ENCODE measurements around the gene GPR17. TPM values are rescaled to one million over a fixed set of nuclear protein-coding genes. Genes with fewer than 3 reads are reported as not detected.
A peak's percentile ranks its signal among the peaks of the same experiment; 100 is the strongest.

The GPR17 gene
- total and polyA plus RNA-seq, 9 of the 15 experiments (the other 6 are each of a cell fraction or from before 2014, with no cell fraction given), result not detected

DNA sequence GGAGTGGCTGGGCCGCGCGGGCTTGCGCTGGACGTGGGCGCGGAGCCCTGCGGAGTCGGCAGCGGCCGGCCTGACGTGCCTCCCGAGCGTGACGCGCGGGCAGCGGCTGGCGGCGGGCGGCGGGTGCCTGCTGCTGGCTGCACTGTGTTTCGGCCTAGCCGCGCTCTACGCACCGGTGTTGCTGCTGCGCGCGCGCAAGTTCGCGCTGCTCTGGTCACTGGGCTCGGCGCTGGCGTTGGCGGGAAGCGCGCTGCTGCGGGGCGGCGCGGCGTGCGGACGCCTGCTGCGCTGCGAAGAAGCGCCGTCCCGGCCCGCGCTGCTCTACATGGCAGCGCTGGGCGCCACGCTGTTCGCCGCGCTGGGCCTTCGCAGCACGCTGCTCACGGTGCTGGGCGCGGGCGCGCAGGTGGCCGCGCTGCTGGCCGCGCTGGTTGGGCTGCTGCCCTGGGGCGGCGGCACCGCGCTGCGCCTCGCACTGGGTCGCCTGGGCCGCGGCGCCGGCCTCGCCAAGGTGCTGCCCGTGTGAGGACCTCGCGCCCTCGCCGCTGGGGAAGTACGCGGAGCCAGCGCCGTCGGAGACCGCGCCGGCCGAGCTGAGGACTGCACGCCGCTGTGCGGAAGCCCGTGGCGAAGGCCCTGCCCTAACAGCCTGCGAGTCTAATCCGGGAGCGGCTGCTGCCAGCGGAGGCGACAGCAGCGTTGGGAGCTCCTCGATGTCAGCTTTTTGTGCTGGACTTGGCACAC, 55.9 kb downstream of the GPR17 start:
- Histone ChIP-seq H3K9me1 (ENCODE audit: control insufficient read depth, insufficient read depth, low read length) (no peaks in the 10 kb centered on the region), H3K27ac (ENCODE audit: extremely low read depth, low read depth, low read length) (peak overlapping the region; percentile 95), H3K36me3 (ENCODE audit: control insufficient read depth, insufficient read depth, low read length) (peaks cover 41% of the 10 kb centered on the region), H3K79me2 (ENCODE audit: control insufficient read depth, insufficient read depth, low read length) (peaks cover 35% of the 10 kb centered on the region), H3K4me2 (ENCODE audit: insufficient read depth, low read length) (peak overlapping the region; percentile 93), H3K27me3 (ENCODE audit: control insufficient read depth in 2 of 2, insufficient read depth in 2 of 2, low read length in 2 of 2) (no peaks in the 10 kb centered on the region), H3K9me3 (replicated peaks; ENCODE audit: control insufficient read depth, insufficient read depth, low read depth, low read length) (no peaks in the 10 kb centered on the region), H3K9ac (ENCODE audit: insufficient read depth in 1 of 2, low read depth in 2 of 2, low read length in 2 of 2) (peak overlapping the region; percentile 81 to 99), H3K4me1 (replicated peaks in 1 of 2; ENCODE audit: control insufficient read depth in 2 of 2, insufficient read depth in 2 of 2, low read length in 2 of 2) (peaks cover 18 to 26% of the 10 kb centered on the region in 2 experiments), H3K4me3 (peak overlapping the region; percentile 83), H2AFZ (ENCODE audit: low read depth, low read length) (peak overlapping the region; percentile 74), H4K20me1 (replicated peaks; ENCODE audit: control insufficient read depth, insufficient read depth, low read length) (no peaks in the 10 kb centered on the region; the same call in none of the 2 replicates)
- peak; percentile 73 for ATAC-seq
- POLR2A ChIA-PET, result interaction anchor here (0.6 to 1.3 kb wide), 11 partner anchors 8 to 476 kb away, joined by 3 to 4 read pairs (median 3); no protein-coding TSS in a partner anchor
- under 1% methylated on average over 83 of the region's 108 CpGs for WGBS (ENCODE audit: insufficient coverage, low coverage, missing lambda C conversion rate)
- in situ Hi-C loops (cut with MboI), result no loop called here
- DNase-seq (ENCODE audit: extremely low read depth in 1 of 4, low spot score in 3 of 4), result peak; percentile 57 to 77 (median 62)
- BruUV-seq (replicated peaks), result no TSS peak
- intact Hi-C loops (cut with micrococcal nuclease), result loop anchor here (2.0 kb wide), 2 partner anchors 109 to 111 kb away; partner anchors contain the start of gene WDR33
- FAIRE-seq, result no peak
- CTCF ChIA-PET (ENCODE audit: low intra/inter-chr PET ratio), result interaction anchor here (0.6 kb wide), 1 partner anchor 142 kb away, joined by 3 read pairs; no protein-coding TSS in a partner anchor
- no peak for TF ChIP-seq SMARCB1 (IDR thresholded peaks at IDR 0.05; ENCODE audit: insufficient read length, low read depth)
- TF ChIP-seq, protein P1, sequence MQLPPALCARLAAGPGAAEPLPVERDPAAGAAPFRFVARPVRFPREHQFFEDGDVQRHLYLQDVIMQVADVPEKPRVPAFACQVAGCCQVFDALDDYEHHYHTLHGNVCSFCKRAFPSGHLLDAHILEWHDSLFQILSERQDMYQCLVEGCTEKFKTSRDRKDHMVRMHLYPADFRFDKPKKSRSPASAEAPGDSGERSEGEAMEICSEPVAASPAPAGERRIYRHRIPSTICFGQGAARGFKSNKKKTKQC (CRISPR knock-in tag; IDR thresholded peaks at IDR 0.05), result peak; percentile 75; the same call in 1 of the 2 replicates
- no peak for TF ChIP-seq FIP1L1 (IDR thresholded peaks at IDR 0.05; ENCODE audit: low read depth, low read length, poor library complexity, severe bottlenecking)
- no peak for TF ChIP-seq ZNF311 (CRISPR knock-in tag; IDR thresholded peaks at IDR 0.05)
- no peak for TF ChIP-seq PHF20 (IDR thresholded peaks at IDR 0.05; ENCODE audit: partially characterized antibody)
- TF ChIP-seq ZNF780A (CRISPR knock-in tag; IDR thresholded peaks at IDR 0.05), result no peak
- TF ChIP-seq SP1 (CRISPR knock-in tag; IDR thresholded peaks at IDR 0.05), result no peak
- peak; percentile 77 for TF ChIP-seq RBFOX2 (IDR thresholded peaks at IDR 0.05; ENCODE audit: low read depth, low read length)
- no peak for TF ChIP-seq ETV6 (IDR thresholded peaks at IDR 0.05; ENCODE audit: borderline replicate concordance in 1 of 2, low read depth in 2 of 2, low read length in 1 of 2)
- 0 out of 2 replicates have a peak, but pooled peaks have one; percentile 70 for TF ChIP-seq ETV6 (CRISPR knock-in tag; IDR thresholded peaks at IDR 0.05; ENCODE audit: borderline replicate concordance)
- TF ChIP-seq BRD4 (IDR thresholded peaks at IDR 0.05), result no peak
- TF ChIP-seq DDX20 (tag; IDR thresholded peaks at IDR 0.05; ENCODE audit: low read depth), result no peak
- TF ChIP-seq MAFF (IDR thresholded peaks at IDR 0.05; ENCODE audit: low read length), result no peak
- TF ChIP-seq CTBP1 (IDR thresholded peaks at IDR 0.05; ENCODE audit: borderline replicate concordance), result peak; percentile 60; the same call in 1 of the 2 replicates
- TF ChIP-seq STAT5A (IDR thresholded peaks at IDR 0.05; ENCODE audit: borderline replicate concordance, low read length), result no peak
- TF ChIP-seq, protein P2, sequence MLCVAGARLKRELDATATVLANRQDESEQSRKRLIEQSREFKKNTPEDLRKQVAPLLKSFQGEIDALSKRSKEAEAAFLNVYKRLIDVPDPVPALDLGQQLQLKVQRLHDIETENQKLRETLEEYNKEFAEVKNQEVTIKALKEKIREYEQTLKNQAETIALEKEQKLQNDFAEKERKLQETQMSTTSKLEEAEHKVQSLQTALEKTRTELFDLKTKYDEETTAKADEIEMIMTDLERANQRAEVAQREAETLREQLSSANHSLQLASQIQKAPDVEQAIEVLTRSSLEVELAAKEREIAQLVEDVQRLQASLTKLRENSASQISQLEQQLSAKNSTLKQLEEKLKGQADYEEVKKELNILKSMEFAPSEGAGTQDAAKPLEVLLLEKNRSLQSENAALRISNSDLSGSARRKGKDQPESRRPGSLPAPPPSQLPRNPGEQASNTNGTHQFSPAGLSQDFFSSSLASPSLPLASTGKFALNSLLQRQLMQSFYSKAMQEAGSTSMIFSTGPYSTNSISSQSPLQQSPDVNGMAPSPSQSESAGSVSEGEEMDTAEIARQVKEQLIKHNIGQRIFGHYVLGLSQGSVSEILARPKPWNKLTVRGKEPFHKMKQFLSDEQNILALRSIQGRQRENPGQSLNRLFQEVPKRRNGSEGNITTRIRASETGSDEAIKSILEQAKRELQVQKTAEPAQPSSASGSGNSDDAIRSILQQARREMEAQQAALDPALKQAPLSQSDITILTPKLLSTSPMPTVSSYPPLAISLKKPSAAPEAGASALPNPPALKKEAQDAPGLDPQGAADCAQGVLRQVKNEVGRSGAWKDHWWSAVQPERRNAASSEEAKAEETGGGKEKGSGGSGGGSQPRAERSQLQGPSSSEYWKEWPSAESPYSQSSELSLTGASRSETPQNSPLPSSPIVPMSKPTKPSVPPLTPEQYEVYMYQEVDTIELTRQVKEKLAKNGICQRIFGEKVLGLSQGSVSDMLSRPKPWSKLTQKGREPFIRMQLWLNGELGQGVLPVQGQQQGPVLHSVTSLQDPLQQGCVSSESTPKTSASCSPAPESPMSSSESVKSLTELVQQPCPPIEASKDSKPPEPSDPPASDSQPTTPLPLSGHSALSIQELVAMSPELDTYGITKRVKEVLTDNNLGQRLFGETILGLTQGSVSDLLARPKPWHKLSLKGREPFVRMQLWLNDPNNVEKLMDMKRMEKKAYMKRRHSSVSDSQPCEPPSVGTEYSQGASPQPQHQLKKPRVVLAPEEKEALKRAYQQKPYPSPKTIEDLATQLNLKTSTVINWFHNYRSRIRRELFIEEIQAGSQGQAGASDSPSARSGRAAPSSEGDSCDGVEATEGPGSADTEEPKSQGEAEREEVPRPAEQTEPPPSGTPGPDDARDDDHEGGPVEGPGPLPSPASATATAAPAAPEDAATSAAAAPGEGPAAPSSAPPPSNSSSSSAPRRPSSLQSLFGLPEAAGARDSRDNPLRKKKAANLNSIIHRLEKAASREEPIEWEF (CRISPR knock-in tag; IDR thresholded peaks at IDR 0.05), result no peak
- no peak for TF ChIP-seq BCOR (IDR thresholded peaks at IDR 0.05)
- no peak for TF ChIP-seq PPARD (CRISPR knock-in tag; IDR thresholded peaks at IDR 0.05)

Data from K562 (cell line).